GM18499 (cell line): ENCODE measurements around the gene SLC9A5.
A peak's percentile ranks its signal among the peaks of the same experiment; 100 is the strongest.

Experiments used
- ATAC-seq: cut with Tn5 transposase; IDR thresholded peaks from one replicate; pipeline ENCODE4 v1.9.1; 2021; ENCODE audit warnings: moderate number of reproducible peaks; ENCODE audit not compliant: insufficient read depth, unreplicated experiment

The SLC9A5 gene

DNA sequence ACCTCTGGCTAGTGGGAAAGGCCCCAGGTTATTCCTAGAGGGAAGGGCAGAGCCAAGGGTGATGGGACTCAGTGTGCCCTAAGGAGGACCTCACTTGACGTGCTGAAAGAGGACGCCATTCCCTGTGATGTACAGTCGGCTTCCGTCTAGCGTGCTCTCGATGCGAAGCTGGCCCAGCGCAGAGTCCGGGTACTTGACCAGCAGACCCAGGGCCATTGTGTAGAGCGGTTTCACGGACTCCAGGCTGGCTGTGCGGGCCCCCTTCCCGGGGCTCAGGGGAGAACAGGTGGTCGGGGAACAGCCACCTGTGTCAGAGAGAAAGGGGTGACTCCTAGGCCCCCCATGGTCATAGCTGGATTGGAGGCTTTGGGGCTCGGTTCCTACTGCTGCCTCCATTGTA is 50.5 kb downstream of the SLC9A5 start:
- no peak for ATAC-seq

DNA sequence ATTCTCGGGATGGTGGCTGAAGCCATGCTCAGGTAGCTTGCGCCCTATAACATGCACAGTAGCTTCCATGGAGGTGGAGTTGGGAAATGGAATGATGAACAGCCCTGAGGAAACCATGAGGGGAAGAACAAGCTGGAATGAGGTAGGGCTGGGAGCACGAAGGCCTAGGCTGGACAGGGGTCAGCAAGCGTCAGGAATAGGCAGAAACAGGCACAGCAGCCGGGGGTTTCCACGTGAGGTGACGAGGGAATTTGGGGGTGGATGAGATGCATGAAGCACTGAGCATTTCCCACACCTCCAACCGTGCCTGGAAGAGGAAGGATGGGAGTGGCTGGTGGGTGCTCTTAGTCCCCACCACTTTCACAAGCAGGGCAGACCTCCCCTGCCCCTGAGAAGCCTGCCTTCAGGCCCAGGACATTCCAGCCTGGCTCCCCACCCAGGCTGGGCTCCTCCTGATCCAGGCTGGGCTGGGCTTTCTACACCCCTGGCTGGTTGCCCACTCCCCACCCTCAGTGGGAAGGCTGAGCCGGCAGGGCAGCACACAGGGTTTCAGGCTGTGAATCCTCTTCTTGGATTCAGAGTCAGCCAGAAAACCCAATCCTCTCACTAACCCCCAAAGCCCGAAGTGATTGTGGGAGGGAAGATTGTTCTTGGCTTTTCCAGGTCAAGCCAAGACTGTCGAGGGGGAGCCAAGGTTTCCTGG is 52.5 kb downstream of the SLC9A5 start:
- ATAC-seq, result no peak

DNA sequence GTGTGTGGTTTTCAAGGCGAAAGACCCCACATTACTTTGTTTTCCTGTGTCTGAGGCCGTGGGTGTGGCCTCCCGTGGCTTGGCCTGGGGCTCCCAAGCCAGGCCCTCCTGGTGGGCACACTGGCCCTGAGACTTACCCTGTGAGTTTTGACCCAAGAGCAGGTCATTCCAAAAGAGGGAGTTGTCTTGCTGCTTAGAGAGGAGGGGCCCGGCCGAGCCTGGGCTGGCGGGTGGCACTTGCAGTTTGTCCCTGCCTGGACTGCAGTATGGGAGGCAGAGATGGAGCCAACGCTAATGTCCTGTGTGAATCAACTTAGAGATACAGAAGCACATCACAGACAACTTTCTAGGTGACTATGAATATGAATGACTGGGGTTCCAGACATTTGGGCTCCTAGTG is 53.3 kb downstream of the SLC9A5 start:
- ATAC-seq, result no peak

DNA sequence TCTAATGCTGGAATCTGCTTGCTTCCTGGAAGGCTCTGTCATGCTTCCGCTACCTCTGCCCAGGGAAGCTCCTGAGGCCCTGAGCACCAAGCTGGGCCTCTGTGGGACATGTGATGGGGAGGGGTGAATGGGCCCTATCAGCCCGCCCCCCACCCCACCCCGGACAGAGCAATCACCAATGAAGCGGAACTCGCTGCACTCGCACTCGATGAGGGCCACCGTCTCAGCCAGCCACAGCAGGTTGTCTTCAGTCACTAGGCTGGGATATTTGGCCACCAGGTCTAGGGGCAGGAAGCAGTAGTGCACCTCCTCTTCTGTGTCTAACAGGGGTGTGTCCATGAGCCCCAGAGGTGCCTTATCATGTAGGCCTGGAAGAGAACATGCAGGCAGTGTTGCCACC is 54.2 kb downstream of the SLC9A5 start:
- no peak for ATAC-seq

DNA sequence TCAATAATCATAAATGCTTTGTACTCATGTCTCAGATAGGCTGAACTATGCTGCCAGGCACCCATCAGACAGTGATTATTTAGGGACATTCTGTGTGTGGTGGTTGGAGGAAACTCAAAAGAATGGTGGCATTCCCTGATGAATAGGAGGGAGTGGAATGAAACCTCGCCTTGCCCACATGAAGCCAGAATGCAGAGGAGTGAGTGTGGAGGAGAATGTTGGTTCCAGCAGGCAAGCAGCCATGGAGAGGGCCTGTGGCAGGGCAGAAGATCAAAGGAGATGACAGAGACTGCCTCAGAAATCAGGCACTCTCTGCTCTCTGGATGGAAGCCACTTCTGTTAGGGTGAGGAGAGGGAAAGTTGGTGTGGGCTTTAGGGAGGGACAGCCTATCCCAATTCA is 55.2 kb downstream of the SLC9A5 start:
- no peak for ATAC-seq

DNA sequence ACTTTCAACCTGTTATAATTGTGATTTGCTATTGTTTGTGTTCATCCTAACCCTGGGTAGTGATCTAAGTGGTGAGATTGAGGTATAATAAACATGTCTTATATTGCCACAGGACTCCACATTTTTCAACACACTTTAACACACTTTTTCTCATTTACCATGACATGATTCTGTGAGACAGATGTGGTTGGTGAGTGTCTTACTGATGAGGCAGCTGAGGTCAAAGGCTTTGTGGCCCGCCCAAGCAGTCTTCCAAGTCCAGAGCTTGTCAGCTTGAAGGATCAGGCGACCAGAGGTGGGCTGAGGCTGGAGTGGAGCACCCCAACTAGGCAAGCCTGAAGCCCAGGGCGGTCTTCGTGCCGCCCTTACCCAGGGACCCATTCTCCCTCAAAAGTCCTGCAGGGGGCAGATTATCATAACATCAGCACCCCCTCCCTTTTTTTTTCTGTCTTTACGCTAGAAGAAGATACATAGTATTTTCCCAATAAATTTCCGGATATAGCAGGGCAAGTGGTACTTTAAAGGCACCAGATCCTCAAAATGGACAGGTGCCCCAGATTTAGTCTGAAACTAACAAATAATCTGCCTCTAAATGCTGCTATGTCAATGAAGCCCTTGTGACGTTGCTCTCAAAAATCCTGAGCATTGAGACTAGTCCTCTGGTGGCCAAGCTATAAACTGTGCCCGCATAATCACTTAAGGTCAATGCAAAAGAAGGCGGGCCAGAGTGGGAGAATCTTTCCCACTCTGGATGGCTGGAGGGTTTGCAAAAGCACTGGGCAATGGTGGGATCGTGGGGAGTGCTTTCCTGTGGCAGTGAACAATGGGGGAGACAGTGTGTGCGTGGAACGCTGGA is 56.7 kb downstream of the SLC9A5 start:
- no peak for ATAC-seq

DNA sequence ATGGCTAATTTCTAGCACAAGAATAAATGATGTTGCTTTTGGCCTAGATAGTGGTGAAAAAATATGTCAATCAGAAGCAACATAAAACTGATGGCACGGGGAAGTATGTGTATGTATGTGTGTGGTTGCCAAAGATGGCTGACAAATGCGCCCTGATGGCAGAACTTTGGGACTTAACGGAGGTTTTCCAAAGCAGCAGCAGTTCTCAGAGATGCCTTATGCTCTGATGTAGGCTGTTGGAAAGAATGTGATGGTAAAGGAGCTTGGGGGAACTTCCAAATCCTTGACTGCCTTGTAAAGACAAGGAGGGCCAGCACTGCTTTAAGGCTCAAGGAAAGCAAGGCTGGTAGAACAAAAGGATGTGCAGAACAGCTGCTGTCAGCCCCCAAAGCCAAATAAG is 61.8 kb downstream of the SLC9A5 start:
- ATAC-seq, result no peak

DNA sequence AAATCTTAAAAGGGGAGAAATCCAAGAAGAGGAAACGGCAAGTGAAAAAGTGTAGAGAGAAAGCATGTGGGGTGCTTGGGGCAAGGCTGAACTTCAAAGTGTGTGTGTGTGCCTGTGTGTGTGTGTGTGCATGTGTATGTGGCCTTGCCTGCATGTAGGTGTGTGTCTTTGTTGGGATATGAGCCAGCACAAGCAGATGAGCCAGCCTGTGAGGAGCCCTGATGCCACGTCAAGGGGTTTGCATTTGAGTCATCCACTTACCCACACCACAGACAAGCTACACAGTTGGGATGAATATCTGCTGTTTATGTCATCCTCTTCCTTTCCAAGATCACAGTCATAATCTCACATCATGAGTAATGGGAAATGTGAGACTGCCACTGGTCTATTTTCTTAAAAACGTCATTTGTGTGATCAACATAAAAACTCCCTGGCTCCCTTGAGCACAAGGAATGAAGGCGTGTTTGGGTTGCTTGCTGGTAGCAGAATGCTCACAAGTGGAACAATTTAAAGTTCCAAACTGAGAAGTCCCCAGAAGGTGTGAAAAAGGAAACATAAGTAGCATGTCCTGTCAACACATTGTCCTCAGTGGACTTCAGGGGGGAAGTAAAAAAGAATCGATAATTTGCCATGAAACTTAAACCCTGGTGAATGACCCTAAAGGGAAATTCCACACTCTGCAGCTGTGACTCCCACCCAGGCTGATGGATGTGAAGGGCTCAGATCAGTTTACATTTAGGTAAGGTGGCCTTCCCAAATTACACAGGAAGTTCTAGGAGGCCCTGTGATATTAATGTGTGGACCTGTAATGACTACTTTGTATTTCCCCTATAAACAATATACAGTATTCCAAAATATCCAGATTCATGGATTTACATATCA is 63.1 kb downstream of the SLC9A5 start:
- ATAC-seq, result peak; percentile 42

DNA sequence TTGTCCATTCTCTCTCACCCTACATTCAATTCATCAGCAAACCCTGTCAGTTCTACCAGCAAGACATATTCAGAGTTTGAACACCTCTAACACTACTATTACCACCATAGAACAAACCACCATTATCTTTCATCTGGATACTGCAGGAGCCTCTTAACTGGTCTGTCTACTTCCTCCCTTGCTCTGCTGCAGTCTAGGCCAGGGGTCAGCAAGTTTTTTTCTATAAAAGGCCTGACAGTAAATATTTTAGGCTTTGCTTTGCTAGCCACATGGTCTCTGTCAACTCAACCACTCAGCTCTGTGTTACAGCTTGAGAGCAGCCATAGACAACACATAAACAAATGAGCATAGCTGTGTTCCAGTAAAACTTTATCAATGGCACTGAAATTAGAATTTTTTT is 63.9 kb downstream of the SLC9A5 start:
- ATAC-seq, result no peak

DNA sequence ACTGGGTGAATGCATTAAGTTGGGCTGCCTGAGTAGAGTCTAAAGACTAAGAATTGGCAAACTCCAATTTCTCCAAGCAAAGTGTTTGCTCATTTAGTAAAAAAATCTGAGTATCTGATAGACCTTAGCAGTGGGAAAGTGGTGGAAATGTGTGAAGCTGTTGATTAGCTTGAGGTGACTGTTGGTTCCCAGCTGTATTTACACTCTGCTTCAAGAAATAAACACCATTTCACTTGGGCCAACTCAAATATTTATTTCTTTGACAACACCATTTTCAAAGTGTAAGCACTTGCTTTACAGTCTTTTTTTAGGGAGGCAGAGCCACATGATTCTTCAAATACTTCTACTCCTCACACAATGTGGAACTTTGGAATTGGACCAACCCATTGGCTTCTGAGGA is 69.1 kb downstream of the SLC9A5 start:
- ATAC-seq, result no peak
